HG02610 (cell line): ENCODE data around the gene LAMTOR4.
"Not testable (repeated sequence)": the region's sequence is repeated elsewhere in the genome, so short reads cannot be mapped to it uniquely, and the experiment has no call there.

Experiments
- ATAC-seq: cut with Tn5 transposase; IDR thresholded peaks from one replicate; pipeline ENCODE4 v1.9.1; 2021; ENCODE audit warnings: mild to moderate bottlenecking, moderate library complexity; ENCODE audit not compliant: unreplicated experiment

LAMTOR4 gene

DNA sequence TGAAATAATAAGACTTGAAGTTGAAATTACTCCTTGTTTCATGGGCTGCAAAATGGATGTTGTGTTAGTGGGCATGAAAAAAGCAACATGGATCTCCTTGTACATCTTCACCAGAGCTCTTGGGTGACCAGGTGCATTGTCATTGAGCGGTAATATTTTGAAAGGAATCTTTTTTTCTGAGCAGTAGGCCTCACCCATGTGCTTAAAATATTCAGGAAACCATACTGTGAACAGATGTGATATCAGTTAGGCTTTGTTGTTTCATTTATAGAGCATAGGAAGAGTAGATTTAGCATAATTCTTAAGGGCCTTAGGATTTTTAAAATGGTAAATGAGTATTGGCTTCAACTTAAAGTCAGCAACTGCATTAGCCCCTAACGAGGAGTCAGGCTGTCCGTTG is 44.3 kb downstream of the LAMTOR4 start:
- no peak for ATAC-seq

DNA sequence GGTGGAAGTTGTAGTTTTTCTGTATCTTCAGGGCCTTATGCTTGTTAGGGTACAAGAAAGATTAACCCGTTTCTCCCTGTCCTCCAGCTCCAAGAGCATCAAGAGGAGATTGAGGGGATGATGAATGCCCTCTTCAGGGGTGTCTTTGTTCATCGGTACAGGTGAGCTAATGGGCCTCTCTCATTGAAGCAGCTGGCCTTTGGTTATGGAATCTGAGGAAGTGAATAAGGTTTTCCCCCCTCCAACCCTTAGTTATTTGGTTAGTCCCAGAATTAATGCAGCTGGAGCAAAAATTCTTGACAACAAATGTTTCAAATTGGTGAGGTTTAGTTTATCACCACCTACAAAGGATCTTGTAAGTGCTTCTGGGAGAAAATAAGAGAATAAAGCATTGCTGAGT is 46.5 kb downstream of the LAMTOR4 start:
- ATAC-seq = no peak

DNA sequence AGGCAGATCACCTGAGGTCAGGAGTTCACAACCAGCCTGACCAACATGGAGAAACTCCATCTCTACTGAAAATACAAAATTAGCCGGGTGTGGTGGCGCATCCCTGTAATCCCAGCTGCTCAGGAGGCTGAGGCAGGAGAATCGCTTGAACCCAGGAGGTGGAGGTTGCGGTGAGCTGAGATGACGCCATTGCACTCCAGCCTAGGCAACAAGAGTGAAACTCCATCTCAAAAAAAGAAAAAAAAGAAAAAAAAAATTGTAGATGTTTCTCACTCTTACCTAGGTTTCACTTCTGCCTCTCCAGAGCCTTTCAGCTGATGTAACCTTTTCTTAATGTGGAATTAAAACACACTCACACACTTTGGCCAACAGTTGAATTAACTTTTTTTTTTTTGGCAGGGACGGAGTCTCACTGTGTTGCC is 47.2 kb downstream of the LAMTOR4 start:
- ATAC-seq = not testable (repeated sequence)

DNA sequence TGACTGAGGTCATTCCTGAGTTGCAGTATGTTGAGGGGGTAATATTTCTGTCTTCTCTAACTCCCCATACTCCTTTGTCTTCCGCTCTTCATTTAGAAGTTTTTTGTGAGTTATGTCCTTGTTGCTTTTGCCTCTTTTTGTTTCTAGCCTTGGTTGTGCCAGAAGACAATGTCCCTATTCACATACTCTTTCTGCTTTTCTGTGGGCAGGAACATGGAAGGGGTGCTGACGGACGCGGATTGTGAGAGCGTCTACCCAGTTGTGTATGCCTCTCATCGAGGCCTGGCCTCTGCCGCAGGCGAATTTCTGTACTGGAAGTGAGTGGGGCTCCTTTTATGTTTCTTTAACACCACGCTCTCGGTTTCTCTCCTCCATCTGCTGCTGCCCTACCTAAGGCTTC is 49.5 kb downstream of the LAMTOR4 start:
- ATAC-seq = no peak

DNA sequence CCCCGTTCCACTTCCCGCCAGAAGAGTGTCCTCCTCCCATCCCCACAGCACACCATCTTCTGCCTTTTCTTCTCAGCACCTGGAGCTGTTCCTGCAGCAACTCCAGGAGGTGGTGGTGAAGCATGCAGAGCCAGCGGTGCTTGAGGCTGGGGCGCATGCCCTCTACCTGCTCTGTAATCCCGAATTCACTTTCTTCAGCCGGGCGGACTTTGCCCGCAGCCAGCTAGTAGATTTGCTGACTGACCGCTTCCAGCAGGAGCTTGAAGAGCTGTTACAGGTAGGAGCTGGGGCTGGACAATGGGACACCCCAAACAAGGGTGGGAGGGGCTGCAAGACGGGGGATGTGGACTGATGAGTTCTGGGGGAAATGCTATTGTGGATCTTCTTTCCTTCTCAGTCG is 52.0 kb downstream of the LAMTOR4 start:
- ATAC-seq = no peak
